Suprapubic skin (tissue), 4 donors: Measurements from ENCODE around the gene ATF2. TPM values are rescaled to one million over a fixed set of nuclear protein-coding genes. Genes with fewer than 3 reads are reported as not detected.

Experiments used
- DNase-seq, 2 donors: peaks; one replicate each; pipeline ENCODE4 v3.0.0-alpha.2; 2019; ENCODE audit warnings: low spot score in 2 of 2
- H3K27ac ChIP-seq: fragments of 200-600 bp; sonication (generic); one replicate; pipeline ENCODE4 v1.5.1; 2019
- H3K27me3 ChIP-seq: fragments of 200-600 bp; sonication (generic); one replicate; pipeline ENCODE4 v1.5.1; 2019
- H3K36me3 ChIP-seq: fragments of 200-600 bp; sonication (generic); one replicate; pipeline ENCODE4 v1.5.1; 2019
- H3K4me1 ChIP-seq: fragments of 200-600 bp; sonication (generic); one replicate; pipeline ENCODE4 v1.5.1; 2019
- H3K4me3 ChIP-seq: fragments of 200-600 bp; sonication (generic); one replicate; pipeline ENCODE4 v1.5.1; 2019; ENCODE audit warnings: mild to moderate bottlenecking
- H3K9me3 ChIP-seq: fragments of 200-600 bp; sonication (generic); one replicate; pipeline ENCODE4 v1.5.1; 2019
- CTCF ChIP-seq, 2 donors: fragments of 200-600 bp in 1 of 2; fragments of 450-650 bp in 1 of 2; sonication (generic) in 1 of 2; IDR thresholded peaks; one replicate each; pipeline ENCODE4 v1.5.1; 2016 to 2019; ENCODE audit warnings: antibody characterized with exemption in 2 of 2, mild to moderate bottlenecking in 1 of 2, moderate library complexity in 1 of 2
- EP300 ChIP-seq: sonication (generic); formaldehyde crosslinking; IDR thresholded peaks from one replicate; pipeline ENCODE4 v1.6.1; 2017; ENCODE audit warnings: antibody characterized with exemption
- POLR2A ChIP-seq, 2 donors: fragments of 450-650 bp; IDR thresholded peaks; one replicate each; pipeline ENCODE4 v1.6.1; 2017; ENCODE audit warnings: antibody characterized with exemption in 2 of 2, mild to moderate bottlenecking in 2 of 2, moderate library complexity in 2 of 2
- POLR2AphosphoS5 ChIP-seq, 3 donors: sonication (generic); formaldehyde crosslinking; IDR thresholded peaks; one replicate each; pipeline ENCODE4 v1.6.1; 2017; ENCODE audit warnings: antibody characterized with exemption in 3 of 3
- WGBS: methylation state at CpG from one replicate; pipeline ENCODE4 v1.1.5; 2018; 5-methylcytosine and 5-hydroxymethylcytosine counted together
- total RNA-seq, 4 donors: library from RNA; depleted of rRNA; stranded (reverse); fragments of >200 nt; gene quantifications; one replicate each; pipeline ENCODE4 v1.1.0, GENCODE V29; 2016

The ATF2 gene
- total RNA-seq, 4 donors from 2014 or later: 22.3 to 46.9 (median 27.0) TPM

GRCh38 chr2:175164235-175164634 lies 3.8 kb downstream of the ATF2 start:
- Histone ChIP-seq H3K27ac (no peak overlapping the region), H3K36me3 (no peaks in the 10 kb centered on the region), H3K4me3 (no peak overlapping the region), H3K27me3 (no peaks in the 10 kb centered on the region), H3K4me1 (peaks cover 17% of the 10 kb centered on the region), H3K9me3 (no peaks in the 10 kb centered on the region)
- TF ChIP-seq POLR2AphosphoS5 (IDR thresholded peaks at IDR 0.05) (no peak), POLR2A (IDR thresholded peaks at IDR 0.05) (no peak), CTCF (IDR thresholded peaks at IDR 0.05) (no peak)
- WGBS: 94% methylated on average over 8 of the region's 8 CpGs
- DNase-seq: no peak

GRCh38 chr2:175158894-175159293 lies 9.1 kb downstream of the ATF2 start:
- DNase-seq: no peak
- H3K9me3 ChIP-seq: no peaks in the 10 kb centered on the region
- H3K4me3 ChIP-seq: no peak overlapping the region
- WGBS: 93% methylated on average over 4 of the region's 4 CpGs
- H3K27ac ChIP-seq: no peak overlapping the region
- TF ChIP-seq EP300: no peak
- no peak for TF ChIP-seq POLR2AphosphoS5 (IDR thresholded peaks at IDR 0.05)
- TF ChIP-seq POLR2A (IDR thresholded peaks at IDR 0.05): no peak
- no peak for TF ChIP-seq CTCF (IDR thresholded peaks at IDR 0.05)
- H3K4me1 ChIP-seq: peaks cover 4% of the 10 kb centered on the region
- no peaks in the 10 kb centered on the region for H3K36me3 ChIP-seq
- H3K27me3 ChIP-seq: no peaks in the 10 kb centered on the region

- no peak for TF ChIP-seq POLR2AphosphoS5 (IDR thresholded peaks at IDR 0.05)
- no peak for TF ChIP-seq EP300
- TF ChIP-seq CTCF (IDR thresholded peaks at IDR 0.05): no peak
- TF ChIP-seq POLR2A (IDR thresholded peaks at IDR 0.05): no peak
- no peak overlapping the region for H3K4me3 ChIP-seq
- no peaks in the 10 kb centered on the region for H3K36me3 ChIP-seq
- no peak overlapping the region for H3K27ac ChIP-seq
- H3K27me3 ChIP-seq: no peaks in the 10 kb centered on the region
- no peak for DNase-seq
- H3K9me3 ChIP-seq: no peaks in the 10 kb centered on the region
- WGBS: 71% methylated on average over 5 of the region's 5 CpGs
- peaks cover 9% of the 10 kb centered on the region for H3K4me1 ChIP-seq
Observed at GRCh38 chr2:175156534-175156933, 11.5 kb downstream of the ATF2 start.

GRCh38 chr2:175154661-175155082 lies 13.3 kb downstream of the ATF2 start:
- no peak for TF ChIP-seq EP300
- no peak for TF ChIP-seq POLR2A (IDR thresholded peaks at IDR 0.05)
- TF ChIP-seq POLR2AphosphoS5 (IDR thresholded peaks at IDR 0.05): no peak
- no peak for TF ChIP-seq CTCF (IDR thresholded peaks at IDR 0.05)
- no peaks in the 10 kb centered on the region for H3K36me3 ChIP-seq
- no peaks in the 10 kb centered on the region for H3K27me3 ChIP-seq
- peaks cover 6% of the 10 kb centered on the region for H3K4me1 ChIP-seq
- H3K9me3 ChIP-seq: no peaks in the 10 kb centered on the region
- H3K27ac ChIP-seq: no peak overlapping the region
- H3K4me3 ChIP-seq: no peak overlapping the region
- no peak for DNase-seq

GRCh38 chr2:175152242-175152641 lies 15.8 kb downstream of the ATF2 start:
- Histone ChIP-seq H3K27me3 (no peaks in the 10 kb centered on the region), H3K27ac (no peak overlapping the region), H3K36me3 (peaks cover 2% of the 10 kb centered on the region), H3K4me1 (peaks cover 6% of the 10 kb centered on the region), H3K4me3 (no peak overlapping the region), H3K9me3 (no peaks in the 10 kb centered on the region)
- no peak for TF ChIP-seq CTCF (IDR thresholded peaks at IDR 0.05)
- no peak for TF ChIP-seq POLR2A (IDR thresholded peaks at IDR 0.05)
- no peak for TF ChIP-seq EP300
- TF ChIP-seq POLR2AphosphoS5 (IDR thresholded peaks at IDR 0.05): no peak
- no peak for DNase-seq
- WGBS: 80% methylated on average over 2 of the region's 2 CpGs
